ENCODE data around the gene KCNIP4. TPM values are rescaled to one million over a fixed set of nuclear protein-coding genes. Genes with fewer than 3 reads are reported as not detected.

KCNIP4 gene
- total RNA-seq, 1 donor from 2014 or later: 0.39 TPM

- no peaks in the 10 kb centered on the region for H3K9me3 ChIP-seq (ENCODE audit: low read depth)
- Mint-ChIP-seq H3K9me3 (no peaks in the 10 kb centered on the region), H3K4me1 (no peaks in the 10 kb centered on the region), H3K27me3 (ENCODE audit: insufficient read depth, low read depth) (peaks cover 2% of the 10 kb centered on the region), H3K36me3 (no peaks in the 10 kb centered on the region), H3K4me3 (no peak overlapping the region), H3K27ac (no peak overlapping the region)
- DNase-seq (ENCODE audit: low spot score): no peak
- no peaks in the 10 kb centered on the region for H3K79me2 ChIP-seq (ENCODE audit: low read depth)
- no peaks in the 10 kb centered on the region for H3F3A ChIP-seq (ENCODE audit: low read depth)
- no peak overlapping the region for H3K4me3 ChIP-seq
- H3K27ac ChIP-seq: no peak overlapping the region
- H3K4me2 ChIP-seq: no peak overlapping the region
- no peaks in the 10 kb centered on the region for H3K36me3 ChIP-seq
- no peaks in the 10 kb centered on the region for H4K20me1 ChIP-seq (ENCODE audit: low read depth)
- H3K9ac ChIP-seq: no peak overlapping the region
- no peaks in the 10 kb centered on the region for H3K27me3 ChIP-seq
- TF ChIP-seq EZH2 (IDR thresholded peaks at IDR 0.05): no peak
- no peak for TF ChIP-seq EZH2phosphoT487 (IDR thresholded peaks at IDR 0.05)
- TF ChIP-seq CTCF (IDR thresholded peaks at IDR 0.05): no peak
- no peaks in the 10 kb centered on the region for H3K4me1 ChIP-seq
- H2AFZ ChIP-seq (replicated peaks): no peak overlapping the region
Observed at GRCh38 chr4:21973850-21974249, 25.3 kb upstream of the KCNIP4 start.

GRCh38 chr4:21964762-21965319 is 16.3 kb upstream of the KCNIP4 start:
- no peaks in the 10 kb centered on the region for H3K36me3 Mint-ChIP-seq
- no peak overlapping the region for H3K9ac ChIP-seq
- H3K9me3 ChIP-seq (ENCODE audit: low read depth): no peaks in the 10 kb centered on the region
- no peak overlapping the region for H3K27ac ChIP-seq
- H3K4me2 ChIP-seq: no peak overlapping the region
- H3K27me3 ChIP-seq: no peaks in the 10 kb centered on the region
- no peak overlapping the region for H2AFZ ChIP-seq (replicated peaks)
- H3K4me1 Mint-ChIP-seq: no peaks in the 10 kb centered on the region
- H3K79me2 ChIP-seq (ENCODE audit: low read depth): no peaks in the 10 kb centered on the region
- no peaks in the 10 kb centered on the region for H3F3A ChIP-seq (ENCODE audit: low read depth)
- no peak for TF ChIP-seq EZH2phosphoT487 (IDR thresholded peaks at IDR 0.05)
- TF ChIP-seq EZH2 (IDR thresholded peaks at IDR 0.05): no peak
- TF ChIP-seq CTCF (IDR thresholded peaks at IDR 0.05): no peak
- H3K4me1 ChIP-seq: no peaks in the 10 kb centered on the region
- H3K9me3 Mint-ChIP-seq: no peaks in the 10 kb centered on the region
- H3K4me3 Mint-ChIP-seq: no peak overlapping the region
- no peaks in the 10 kb centered on the region for H3K36me3 ChIP-seq
- H3K4me3 ChIP-seq: no peak overlapping the region
- peaks cover 4% of the 10 kb centered on the region for H3K27me3 Mint-ChIP-seq (ENCODE audit: insufficient read depth, low read depth)
- H3K27ac Mint-ChIP-seq: no peak overlapping the region
- no peaks in the 10 kb centered on the region for H4K20me1 ChIP-seq (ENCODE audit: low read depth)
- no peak for DNase-seq (ENCODE audit: low spot score)

- no peaks in the 10 kb centered on the region for H3K36me3 Mint-ChIP-seq
- Histone ChIP-seq H3K36me3 (no peaks in the 10 kb centered on the region), H3K4me2 (no peak overlapping the region), H3K9me3 (ENCODE audit: low read depth) (no peaks in the 10 kb centered on the region), H3K4me1 (no peaks in the 10 kb centered on the region), H2AFZ (replicated peaks) (no peak overlapping the region), H3K27me3 (no peaks in the 10 kb centered on the region), H3K9ac (no peak overlapping the region), H3F3A (ENCODE audit: low read depth) (no peaks in the 10 kb centered on the region), H3K79me2 (ENCODE audit: low read depth) (no peaks in the 10 kb centered on the region), H3K4me3 (no peak overlapping the region), H3K27ac (no peak overlapping the region), H4K20me1 (ENCODE audit: low read depth) (no peaks in the 10 kb centered on the region)
- no peak overlapping the region for H3K27ac Mint-ChIP-seq
- no peaks in the 10 kb centered on the region for H3K9me3 Mint-ChIP-seq
- no peak overlapping the region for H3K4me3 Mint-ChIP-seq
- no peak for DNase-seq (ENCODE audit: low spot score)
- no peak for TF ChIP-seq CTCF (IDR thresholded peaks at IDR 0.05)
- no peak for TF ChIP-seq EZH2 (IDR thresholded peaks at IDR 0.05)
- TF ChIP-seq EZH2phosphoT487 (IDR thresholded peaks at IDR 0.05): no peak
- H3K27me3 Mint-ChIP-seq (ENCODE audit: insufficient read depth, low read depth): peaks cover 2% of the 10 kb centered on the region
- no peaks in the 10 kb centered on the region for H3K4me1 Mint-ChIP-seq
Observed at GRCh38 chr4:21962691-21963090, 14.1 kb upstream of the KCNIP4 start.
